Transverse colon (tissue), 4 donors: ENCODE data around the gene POLR3G. TPM values are rescaled to one million over a fixed set of nuclear protein-coding genes. Genes with fewer than 3 reads are reported as not detected.

Source experiments
- DNase-seq: peaks from one replicate; pipeline ENCODE4 v3.0.0-alpha.2; 2019
- H3K27ac ChIP-seq, 4 donors: fragments of 200-600 bp; sonication (generic); 2 replicates each; pipeline ENCODE4 v1.5.1; 2016 to 2018; ENCODE audit warnings: inconsistent platforms in 4 of 4
- H3K27me3 ChIP-seq: fragments of 200-600 bp; sonication (generic); 2 replicates; pipeline ENCODE4 v1.5.1; 2017; ENCODE audit warnings: inconsistent platforms
- H3K36me3 ChIP-seq, 4 donors: fragments of 200-600 bp; sonication (generic); 2 replicates each; pipeline ENCODE4 v1.5.1; 2017 to 2019; ENCODE audit warnings: inconsistent platforms in 4 of 4
- H3K4me1 ChIP-seq, 4 donors: fragments of 200-600 bp; sonication (generic); 2 replicates each; pipeline ENCODE4 v1.5.1; 2017 to 2020; ENCODE audit warnings: inconsistent platforms in 4 of 4
- H3K4me3 ChIP-seq, 4 donors: fragments of 200-600 bp; sonication (generic); 1 replicate in 1 of 4; 2 replicates in 3 of 4; pipeline versions ENCODE4 v1.5.1 to v1.6.1; 2017 to 2019; ENCODE audit warnings: inconsistent platforms in 4 of 4
- H3K9me3 ChIP-seq, 2 donors: fragments of 200-600 bp; sonication (generic); 2 replicates each; pipeline ENCODE4 v1.5.1; 2017 to 2019; ENCODE audit warnings: inconsistent platforms in 2 of 2
- CTCF ChIP-seq, 5 experiments: fragments of 200-600 bp in 3 of 5; fragments of 450-650 bp in 2 of 5; sonication (generic) in 3 of 5; IDR thresholded peaks; 1 replicate in 2 of 5; 2 replicates in 3 of 5; pipeline ENCODE4 v1.5.1; 2016 to 2017; ENCODE audit warnings: antibody characterized with exemption in 5 of 5, inconsistent platforms in 3 of 5, mild to moderate bottlenecking in 2 of 5, moderate library complexity in 1 of 5
- EP300 ChIP-seq: sonication (generic); formaldehyde crosslinking; IDR thresholded peaks from one replicate; pipeline ENCODE4 v1.6.1; 2017; ENCODE audit warnings: antibody characterized with exemption, low read depth
- POLR2A ChIP-seq: fragments of 450-650 bp; IDR thresholded peaks from one replicate; pipeline ENCODE4 v1.6.1; 2016; ENCODE audit warnings: antibody characterized with exemption, mild to moderate bottlenecking, moderate library complexity
- POLR2AphosphoS5 ChIP-seq, 3 donors: sonication (generic); formaldehyde crosslinking; IDR thresholded peaks; one replicate each; pipeline ENCODE4 v1.6.1; 2016; ENCODE audit warnings: antibody characterized with exemption in 3 of 3
- WGBS, 2 donors: methylation state at CpG; one replicate each; pipeline ENCODE4 v1.1.5; 2018; ENCODE audit warnings: low coverage in 1 of 2; 5-methylcytosine and 5-hydroxymethylcytosine counted together
- in situ Hi-C, 4 donors: fragments of 200-750 bp; cut with MboI; loops; one replicate each; pipeline versions ENCODE4 v1.15.0 to v1.15.1; 2017; ENCODE audit warnings: low sequenced_read_pairs in 3 of 4, low pct_ligation_motif_present in 1 of 4, low pct_unique_long_range_greater_than_20kb in 1 of 4
- intact Hi-C: fragments of 100-400 bp; cut with DNase I; formaldehyde crosslinking; loops from one replicate; pipeline ENCODE4 v1.15.1; 2023; ENCODE audit warnings: low total_unique reads
- total RNA-seq, 4 donors: library from RNA; depleted of rRNA; stranded (reverse); fragments of >200 nt; gene quantifications; one replicate each; pipeline ENCODE4 v1.1.0, GENCODE V29; 2016

POLR3G gene
- total RNA-seq, 4 donors from 2014 or later = 1.1 to 6.7 (median 2.5) TPM; not detected in 1

GRCh38 chr5:90518661-90519060, 44.0 kb downstream of the POLR3G start:
- DNase-seq = no peak

GRCh38 chr5:90519081-90519480, 44.4 kb downstream of the POLR3G start:
- Histone ChIP-seq H3K27ac (no peak overlapping the region), H3K4me1 (no peaks in the 10 kb centered on the region), H3K36me3 (peaks cover 0 to 27% (median 4%) of the 10 kb centered on the region in 4 donors), H3K4me3 (no peak overlapping the region), H3K27me3 (no peaks in the 10 kb centered on the region), H3K9me3 (no peaks in the 10 kb centered on the region)
- WGBS, 2 donors = 87 to 91% methylated on average over 5 to 7 of the region's 7 CpGs
- DNase-seq = no peak
- intact Hi-C loops (no loop called here), in situ Hi-C loops (no loop called here)
- TF ChIP-seq EP300 (no peak), POLR2AphosphoS5 (IDR thresholded peaks at IDR 0.05) (no peak)

More at GRCh38 chr5:90518661-90519060, 44.0 kb downstream of the POLR3G start:
- H3K27me3 ChIP-seq = no peaks in the 10 kb centered on the region
- no peak for TF ChIP-seq POLR2A
- TF ChIP-seq CTCF (IDR thresholded peaks at IDR 0.05) = no peak
- no peak for TF ChIP-seq POLR2AphosphoS5 (IDR thresholded peaks at IDR 0.05)
- TF ChIP-seq EP300 = no peak
- in situ Hi-C loops (no loop called here), intact Hi-C loops (no loop called here)
- H3K36me3 ChIP-seq = peaks cover 0 to 23% (median 3%) of the 10 kb centered on the region in 4 donors
- H3K4me1 ChIP-seq = no peaks in the 10 kb centered on the region
- H3K27ac ChIP-seq = no peak overlapping the region
- H3K4me3 ChIP-seq = no peak overlapping the region
- no peaks in the 10 kb centered on the region for H3K9me3 ChIP-seq

GRCh38 chr5:90528601-90529193, 54.0 kb downstream of the POLR3G start:
- whole genome bisulfite sequencing, 2 donors = 2 to 18% methylated on average over 4 to 18 of the region's 18 CpGs
- no peaks in the 10 kb centered on the region for H3K9me3 ChIP-seq
- in situ Hi-C loops (loop anchor here in 2 of 4 donors (10.0 to 25.0 kb wide), 2 partner anchors 54 to 91 kb away; partner anchors contain the start of genes MBLAC2 (in 1 of the 2) and POLR3G (in 1 of the 2)), intact Hi-C loops (no loop called here)
- TF ChIP-seq EP300 (no peak), POLR2A (no peak), POLR2AphosphoS5 (IDR thresholded peaks at IDR 0.05) (no peak), CTCF (IDR thresholded peaks at IDR 0.05) (no peak)
- H3K27ac ChIP-seq = peak overlapping the region; percentile 90 to 96 (median 92)
- no peaks in the 10 kb centered on the region for H3K27me3 ChIP-seq
- H3K4me3 ChIP-seq = peak overlapping the region; percentile 80 to 89 (median 86)
- peaks cover 0 to 41% (median 31%) of the 10 kb centered on the region in 4 donors for H3K4me1 ChIP-seq
- peaks cover 0 to 13% (median 4%) of the 10 kb centered on the region in 4 donors for H3K36me3 ChIP-seq
- DNase-seq = no peak

GRCh38 chr5:90529194-90529938, 54.7 kb downstream of the POLR3G start, which contains the start of gene LYSMD3:
TSS of gene LYSMD3 (minus strand) at chr5:90529584. CDS start at chr5:90525289, 4,295 bp downstream.
- TF ChIP-seq POLR2A = peak; percentile 95
- TF ChIP-seq EP300 = no peak
- no peak for TF ChIP-seq CTCF (IDR thresholded peaks at IDR 0.05)
- peak; percentile 97 to 98 (median 98) for TF ChIP-seq POLR2AphosphoS5 (IDR thresholded peaks at IDR 0.05)
- Histone ChIP-seq H3K27me3 (no peaks in the 10 kb centered on the region), H3K36me3 (peaks cover 0 to 6% (median 2%) of the 10 kb centered on the region in 4 donors), H3K27ac (peak within 1 kb of the TSS; percentile 90 to 96 (median 92)), H3K4me1 (peaks cover 0 to 41% (median 32%) of the 10 kb centered on the region in 4 donors), H3K9me3 (no peaks in the 10 kb centered on the region), H3K4me3 (peak within 1 kb of the TSS; percentile 80 to 89 (median 86))
- DNase-seq = peak; percentile 99
- WGBS, 2 donors = 0% methylated on average over 60 of the region's 64 CpGs; no CpG with 5 or more reads in 1 of the 2 donors
- intact Hi-C loops (no loop called here), in situ Hi-C loops (loop anchor here in 2 of 4 donors (10.0 to 25.0 kb wide), 2 partner anchors 55 to 92 kb away; partner anchors contain the start of genes MBLAC2 (in 1 of the 2) and POLR3G (in 1 of the 2))
